B cell (primary cell): ENCODE data around the gene NEU4. TPM values are rescaled to one million over a fixed set of nuclear protein-coding genes. Genes with fewer than 3 reads are reported as not detected.

Experiments
- ATAC-seq: fragments of 200-7000 bp; cut with Tn5 transposase; one replicate; pipeline ENCODE4 v1.10.0; 2021; ENCODE audit warnings: low read depth, mild to moderate bottlenecking, moderate number of reproducible peaks, moderate library complexity
- CTCF ChIA-PET: fragments of 350-600 bp; sonication (Branson Sonifier 250); formaldehyde crosslinking; loops from one replicate; lab custom pipeline; 2021; ENCODE audit warnings: antibody characterized with exemption, inconsistent platforms; lab: Charles Lee
- POLR2A ChIA-PET: fragments of 350-600 bp; sonication (Branson Sonifier 250); formaldehyde crosslinking; loops from one replicate; lab custom pipeline; 2021; ENCODE audit warnings: antibody characterized with exemption; lab: Charles Lee
- DNase-seq: peaks from one replicate; pipeline ENCODE4 v3.0.0; 2013
- H2AFZ ChIP-seq: 2 replicates; pipeline ENCODE4 v1.6.1; 2012; ENCODE audit warnings: mild to moderate bottlenecking, low read depth, low read length; ENCODE audit not compliant: insufficient read depth, poor library complexity, severe bottlenecking
- H3K27ac ChIP-seq, 2 donors: 1 replicate in 1 of 2; 2 replicates in 1 of 2; pipeline ENCODE4 v1.5.1; 2012 to 2013; ENCODE audit warnings: low read length in 2 of 2, mild to moderate bottlenecking in 2 of 2, moderate library complexity in 1 of 2
- H3K27me3 ChIP-seq, 4 experiments: fragments of 200-600 bp in 1 of 4; sonication (generic) in 1 of 4; replicated peaks in 1 of 4; 1 replicate in 2 of 4; 2 replicates in 2 of 4; pipeline versions ENCODE4 v1.6.1 to v1.7.0; 2013 to 2016; ENCODE audit warnings: low read length in 3 of 4, mild to moderate bottlenecking in 2 of 4, mixed read lengths in 1 of 4, moderate library complexity in 1 of 4; ENCODE audit not compliant: insufficient read depth in 4 of 4, control insufficient read depth in 3 of 4; ENCODE audit errors: control extremely low read depth in 1 of 4
- H3K36me3 ChIP-seq, 2 experiments: replicated peaks in 1 of 2; 1 replicate in 1 of 2; 2 replicates in 1 of 2; pipeline versions ENCODE4 v1.6.1 to v1.7.1; 2013; ENCODE audit warnings: low read length in 1 of 2; ENCODE audit not compliant: insufficient read depth in 2 of 2, control insufficient read depth in 1 of 2; ENCODE audit errors: control extremely low read depth in 1 of 2, extremely low read depth in 1 of 2
- H3K4me1 ChIP-seq, 2 donors: fragments of 200-600 bp in 1 of 2; sonication (generic) in 1 of 2; 1 replicate in 1 of 2; 2 replicates in 1 of 2; pipeline versions ENCODE4 v1.5.1 to v1.6.1; 2013 to 2017; ENCODE audit warnings: low read length in 2 of 2; ENCODE audit not compliant: control insufficient read depth in 2 of 2, insufficient read depth in 2 of 2
- H3K4me2 ChIP-seq: replicated peaks from 2 replicates; pipeline ENCODE3; 2012; ENCODE audit warnings: mild to moderate bottlenecking, low read depth, low read length; ENCODE audit not compliant: poor library complexity, severe bottlenecking
- H3K4me3 ChIP-seq, 5 experiments: fragments of 200-600 bp in 1 of 5; sonication (generic) in 1 of 5; 1 replicate in 3 of 5; 2 replicates in 2 of 5; pipeline versions ENCODE4 v1.5.1 to v1.7.0; 2011 to 2016; ENCODE audit warnings: low read length in 4 of 5, mild to moderate bottlenecking in 4 of 5, low read depth in 2 of 5, control low read depth in 1 of 5, moderate library complexity in 1 of 5; ENCODE audit not compliant: insufficient read depth in 1 of 5; ENCODE audit errors: control extremely low read depth in 1 of 5, extremely low read depth in 1 of 5
- H3K79me2 ChIP-seq: fragments of 200-600 bp; sonication (generic); one replicate; pipeline ENCODE4 v1.6.0; 2016; ENCODE audit warnings: low read length; ENCODE audit not compliant: control insufficient read depth, insufficient read depth
- H3K9ac ChIP-seq: fragments of 200-600 bp; sonication (generic); 2 replicates; pipeline ENCODE4 v1.6.1; 2017; ENCODE audit warnings: mild to moderate bottlenecking, low read length, moderate library complexity
- H3K9me3 ChIP-seq, 3 donors: one replicate each; pipeline versions ENCODE4 v1.6.1 to v1.7.1; 2013; ENCODE audit warnings: low read length in 2 of 3; ENCODE audit not compliant: control insufficient read depth in 2 of 3, insufficient read depth in 1 of 3; ENCODE audit errors: control extremely low read depth in 1 of 3
- H4K20me1 ChIP-seq: 2 replicates; pipeline ENCODE4 v1.6.0; 2012; ENCODE audit warnings: mild to moderate bottlenecking, low read length; ENCODE audit not compliant: insufficient read depth, control insufficient read depth, poor library complexity, severe bottlenecking
- H3K27ac Mint-ChIP-seq: one replicate; pipeline ENCODE4 v1.8.0; 2021; ENCODE audit warnings: mixed read lengths
- H3K27me3 Mint-ChIP-seq: one replicate; pipeline ENCODE4 v1.8.0; 2021; ENCODE audit warnings: mixed read lengths
- H3K4me1 Mint-ChIP-seq: one replicate; pipeline ENCODE4 v1.8.0; 2021; ENCODE audit warnings: mixed read lengths
- H3K4me3 Mint-ChIP-seq: one replicate; pipeline ENCODE4 v1.8.0; 2021; ENCODE audit warnings: mixed read lengths
- H3K9me3 Mint-ChIP-seq: one replicate; pipeline ENCODE4 v1.8.0; 2022; ENCODE audit warnings: mixed read lengths; ENCODE audit not compliant: insufficient read depth
- EZH2 ChIP-seq: IDR thresholded peaks from 2 replicates; pipeline ENCODE4 v1.6.1; 2012; ENCODE audit warnings: borderline replicate concordance, low read depth, mild to moderate bottlenecking, moderate library complexity, low read length; ENCODE audit not compliant: insufficient read depth, poor library complexity, severe bottlenecking
- WGBS: methylation state at CpG from one replicate; pipeline ENCODE4 v1.1.5; 2013; ENCODE audit warnings: missing lambda C conversion rate; ENCODE audit not compliant: insufficient coverage; 5-methylcytosine and 5-hydroxymethylcytosine counted together
- intact Hi-C: fragments of 100-400 bp; cut with micrococcal nuclease; formaldehyde crosslinking; loops from one replicate; pipeline ENCODE4 v1.10.0; 2022
- polyA plus RNA-seq: library from polyadenylated mRNA; depleted of rRNA; stranded (reverse); fragments of >200 nt; gene quantifications from 2 replicates; pipeline ENCODE4 v1.2.3, GENCODE V29; 2012
- total RNA-seq, 2 donors: library from RNA; stranded (reverse); fragments of 120-200 nt in 1 of 2; gene quantifications; 1 replicate in 1 of 2; 2 replicates in 1 of 2; pipeline versions ENCODE4 v1.2.3 to v1.2.4, GENCODE V29; 2013 to 2022
- TF ChIP-seq, protein P1 (sequence below): fragments of 200-600 bp; IDR thresholded peaks from one replicate; pipeline ENCODE4 v1.8.0; 2022; ENCODE audit warnings: antibody characterized with exemption, mild to moderate bottlenecking

Gene NEU4
- total and polyA plus RNA-seq, 2 donors (not counting 1 experiment from before 2014, with no cell fraction given): 0.19 TPM; not detected in 1

DNA sequence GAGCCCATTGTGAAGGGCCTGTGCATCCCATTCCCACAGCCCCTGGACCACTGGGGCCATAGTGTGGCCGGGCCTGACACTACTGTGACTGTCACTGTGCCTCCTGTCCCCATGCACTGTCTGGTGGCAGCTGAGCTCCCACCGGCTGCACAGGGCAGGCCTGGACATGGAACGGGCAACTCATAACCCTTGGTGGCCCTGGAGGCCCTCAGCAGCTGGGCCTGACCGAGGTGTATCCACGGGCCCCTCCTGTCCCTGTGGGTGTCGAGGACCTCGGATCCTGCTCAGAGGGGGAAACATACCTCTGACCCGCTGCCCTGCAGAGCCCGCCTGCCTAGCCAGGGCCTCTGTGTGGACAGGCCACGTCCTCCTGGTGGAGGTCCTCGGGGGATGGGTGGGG lies 40.1 kb upstream of the NEU4 start:
- ChIA-PET CTCF (no interaction called here), POLR2A (no interaction called here)
- Mint-ChIP-seq H3K27me3 (no peaks in the 10 kb centered on the region), H3K27ac (no peak overlapping the region), H3K4me3 (no peak overlapping the region), H3K4me1 (peaks cover 9% of the 10 kb centered on the region), H3K9me3 (no peaks in the 10 kb centered on the region)
- H3K79me2 ChIP-seq: no peaks in the 10 kb centered on the region
- TF ChIP-seq, protein P1, sequence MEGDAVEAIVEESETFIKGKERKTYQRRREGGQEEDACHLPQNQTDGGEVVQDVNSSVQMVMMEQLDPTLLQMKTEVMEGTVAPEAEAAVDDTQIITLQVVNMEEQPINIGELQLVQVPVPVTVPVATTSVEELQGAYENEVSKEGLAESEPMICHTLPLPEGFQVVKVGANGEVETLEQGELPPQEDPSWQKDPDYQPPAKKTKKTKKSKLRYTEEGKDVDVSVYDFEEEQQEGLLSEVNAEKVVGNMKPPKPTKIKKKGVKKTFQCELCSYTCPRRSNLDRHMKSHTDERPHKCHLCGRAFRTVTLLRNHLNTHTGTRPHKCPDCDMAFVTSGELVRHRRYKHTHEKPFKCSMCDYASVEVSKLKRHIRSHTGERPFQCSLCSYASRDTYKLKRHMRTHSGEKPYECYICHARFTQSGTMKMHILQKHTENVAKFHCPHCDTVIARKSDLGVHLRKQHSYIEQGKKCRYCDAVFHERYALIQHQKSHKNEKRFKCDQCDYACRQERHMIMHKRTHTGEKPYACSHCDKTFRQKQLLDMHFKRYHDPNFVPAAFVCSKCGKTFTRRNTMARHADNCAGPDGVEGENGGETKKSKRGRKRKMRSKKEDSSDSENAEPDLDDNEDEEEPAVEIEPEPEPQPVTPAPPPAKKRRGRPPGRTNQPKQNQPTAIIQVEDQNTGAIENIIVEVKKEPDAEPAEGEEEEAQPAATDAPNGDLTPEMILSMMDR: no peak
- TF ChIP-seq EZH2: no peak
- H3K9me3 ChIP-seq: no peaks in the 10 kb centered on the region
- no peak overlapping the region for H3K9ac ChIP-seq
- intact Hi-C loops: no loop called here
- no peak overlapping the region for H3K27ac ChIP-seq
- ATAC-seq (no peak), DNase-seq (no peak)
- H4K20me1 ChIP-seq: no peaks in the 10 kb centered on the region
- H3K4me3 ChIP-seq: no peak overlapping the region
- H3K27me3 ChIP-seq: no peaks in the 10 kb centered on the region
- WGBS: 95% methylated on average over 11 of the region's 11 CpGs
- no peak overlapping the region for H3K4me2 ChIP-seq
- no peaks in the 10 kb centered on the region for H3K36me3 ChIP-seq
- H3K4me1 ChIP-seq: peaks cover 0 to 15% of the 10 kb centered on the region in 2 donors
- no peak overlapping the region for H2AFZ ChIP-seq

DNA sequence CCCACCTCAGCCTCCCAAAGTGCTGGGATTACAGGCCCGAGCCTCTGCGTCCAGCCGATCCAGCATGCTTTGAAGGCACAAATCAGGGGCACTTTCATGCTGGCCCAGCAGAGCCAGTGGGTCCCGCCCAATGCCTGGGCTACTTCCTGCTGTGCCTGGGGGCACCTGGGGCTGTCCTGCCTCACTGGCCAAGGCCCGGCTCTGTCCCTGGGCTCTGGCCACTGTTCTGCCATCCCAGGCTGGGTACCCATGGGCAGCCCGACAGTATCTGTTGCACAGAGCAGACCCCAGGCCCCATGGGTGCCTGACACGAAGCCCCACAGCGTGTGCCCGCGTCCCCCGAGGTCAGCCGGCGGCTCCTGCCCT lies 39.2 kb upstream of the NEU4 start:
- no peaks in the 10 kb centered on the region for H3K27me3 Mint-ChIP-seq
- H3K4me1 Mint-ChIP-seq: peaks cover 9% of the 10 kb centered on the region
- H3K4me3 Mint-ChIP-seq: no peak overlapping the region
- ATAC-seq: no peak
- TF ChIP-seq, protein P1: no peak
- no peak for TF ChIP-seq EZH2
- ChIA-PET CTCF (no interaction called here), POLR2A (no interaction called here)
- no peak overlapping the region for H3K9ac ChIP-seq
- peaks cover 0 to 15% of the 10 kb centered on the region in 2 donors for H3K4me1 ChIP-seq
- peaks cover 0 to 1% (median 0%) of the 10 kb centered on the region in 4 experiments for H3K27me3 ChIP-seq
- H2AFZ ChIP-seq: no peak overlapping the region
- H3K9me3 Mint-ChIP-seq: no peaks in the 10 kb centered on the region
- H3K36me3 ChIP-seq: no peaks in the 10 kb centered on the region
- no peak for DNase-seq
- H3K9me3 ChIP-seq: no peaks in the 10 kb centered on the region
- no peak overlapping the region for H3K4me3 ChIP-seq
- 87% methylated on average over 13 of the region's 13 CpGs for WGBS
- intact Hi-C loops: no loop called here
- H3K4me2 ChIP-seq: no peak overlapping the region
- no peaks in the 10 kb centered on the region for H4K20me1 ChIP-seq
- H3K79me2 ChIP-seq: no peaks in the 10 kb centered on the region
- H3K27ac ChIP-seq: no peak overlapping the region
- no peak overlapping the region for H3K27ac Mint-ChIP-seq
